Activated T-cell treated with anti-CD3 and anti-CD28 coated beads, Interleukin-2, amount 50 U/mL, for 1 hour (primary cell): Measurements from ENCODE around the gene VPS13C.

Source experiments
- DNase-seq: peaks from one replicate; pipeline ENCODE4 v3.0.0-alpha.2; 2020

Gene VPS13C

GRCh38 chr15:61812476-61812875 lies 247.8 kb downstream of the VPS13C start:
- DNase-seq: no peak

DNA sequence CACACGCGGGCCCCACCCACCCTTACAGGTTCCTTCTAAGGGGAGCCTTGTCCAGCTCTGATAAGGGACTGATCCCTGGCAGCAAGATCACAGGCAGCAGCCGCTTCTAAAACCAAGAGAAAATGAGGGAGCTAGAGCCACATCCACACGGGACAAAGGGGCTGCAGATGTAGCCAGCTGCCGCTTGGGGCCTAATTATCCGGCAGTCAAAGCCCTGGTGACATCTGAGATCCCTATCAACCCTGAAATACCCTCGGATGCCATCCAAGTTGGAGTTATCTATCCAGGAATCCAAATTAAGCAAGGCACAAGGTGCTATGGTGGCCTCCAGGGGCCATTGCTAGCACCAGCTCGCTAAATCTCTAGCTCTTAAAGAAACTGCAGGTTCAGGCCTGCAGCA lies 248.3 kb downstream of the VPS13C start:
- no peak for DNase-seq

- no peak for DNase-seq
Measured at GRCh38 chr15:61809216-61809615, 251.0 kb downstream of the VPS13C start.

- DNase-seq: no peak
Measured at GRCh38 chr15:61807281-61807929, 252.8 kb downstream of the VPS13C start.
